GM23248 (cell line): ENCODE data around the gene FAM210B.

ENCODE experiments used
- EZH2 ChIP-seq: fragments of 200-600 bp; sonication (generic); IDR thresholded peaks from 2 replicates; pipeline ENCODE4 v1.6.1; 2018; ENCODE audit warnings: antibody characterized with exemption, mild to moderate bottlenecking; ENCODE audit not compliant: insufficient read depth, poor library complexity, severe bottlenecking
- EZH2phosphoT487 ChIP-seq: fragments of 200-600 bp; sonication (generic); IDR thresholded peaks from 2 replicates; pipeline ENCODE4 v1.6.1; 2018; ENCODE audit warnings: antibody characterized with exemption, moderate library complexity, mild to moderate bottlenecking, low read depth; ENCODE audit not compliant: insufficient read depth

DNA sequence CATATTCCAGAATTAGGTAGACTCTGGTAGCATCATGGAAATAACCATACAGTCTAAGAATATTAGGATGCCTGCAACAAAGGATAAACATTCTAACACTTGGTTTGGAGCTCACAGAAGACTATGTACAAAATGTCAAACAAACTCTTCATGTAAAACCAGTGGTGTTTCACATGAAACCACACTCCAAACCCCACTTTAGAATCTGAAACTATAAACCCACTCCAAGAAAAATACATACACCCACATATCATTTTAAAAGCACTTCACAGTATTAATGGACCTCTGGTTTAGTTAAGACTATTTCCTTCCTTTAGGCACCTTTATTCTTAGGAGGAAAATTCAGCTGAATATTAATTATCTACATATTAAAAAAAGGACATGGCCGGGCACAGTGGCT lies 22.7 kb downstream of the FAM210B start:
- TF ChIP-seq EZH2 (no peak), EZH2phosphoT487 (no peak)
